RKO (cell line): ENCODE data around the gene CEACAM1.
"Not testable (repeated sequence)": the region's sequence is repeated elsewhere in the genome, so short reads cannot be mapped to it uniquely, and the experiment has no call there.

Experiments used
- DNase-seq: peaks from one replicate; pipeline ENCODE4 v3.0.0-alpha.2; 2016; ENCODE audit warnings: low spot score

CEACAM1 gene

GRCh38 chr19:42528354-42529247, at the start of gene CEACAM1:
Gene CEACAM1 (minus strand): TSS chr19:42528481. CDS start chr19:42528374, 107 bp downstream.
- no peak for DNase-seq

GRCh38 chr19:42577016-42577415, 48.7 kb upstream of the CEACAM1 start:
- no peak for DNase-seq

GRCh38 chr19:42576241-42576640, 48.0 kb upstream of the CEACAM1 start:
- no peak for DNase-seq

- DNase-seq = no peak
Measured at GRCh38 chr19:42573642-42574041, 45.4 kb upstream of the CEACAM1 start.

GRCh38 chr19:42571116-42571515, 42.8 kb upstream of the CEACAM1 start:
- DNase-seq = no peak

GRCh38 chr19:42569193-42569592, 40.9 kb upstream of the CEACAM1 start:
- no peak for DNase-seq

- no peak for DNase-seq
Measured at GRCh38 chr19:42568006-42568405, 39.7 kb upstream of the CEACAM1 start.

- DNase-seq = no peak
Measured at GRCh38 chr19:42567567-42567966, 39.3 kb upstream of the CEACAM1 start.

- DNase-seq = peak; percentile 68
Measured at GRCh38 chr19:42563352-42564210, 35.3 kb upstream of the CEACAM1 start.

- DNase-seq = no peak
Measured at GRCh38 chr19:42561512-42561911, 33.2 kb upstream of the CEACAM1 start.

GRCh38 chr19:42560731-42561130, 32.5 kb upstream of the CEACAM1 start:
- no peak for DNase-seq

- DNase-seq = no peak
Measured at GRCh38 chr19:42558450-42559150, 30.3 kb upstream of the CEACAM1 start.

- DNase-seq = not testable (repeated sequence)
Measured at GRCh38 chr19:42557386-42557871, 29.1 kb upstream of the CEACAM1 start.

- no peak for DNase-seq
Measured at GRCh38 chr19:42555801-42556200, 27.5 kb upstream of the CEACAM1 start.

GRCh38 chr19:42555317-42555716, 27.0 kb upstream of the CEACAM1 start:
- DNase-seq = no peak

GRCh38 chr19:42554046-42554575, 25.8 kb upstream of the CEACAM1 start:
- DNase-seq = no peak

- DNase-seq = no peak
Measured at GRCh38 chr19:42553292-42554045, 25.2 kb upstream of the CEACAM1 start.

GRCh38 chr19:42552086-42553065, 24.1 kb upstream of the CEACAM1 start:
- DNase-seq = no peak

- DNase-seq = not testable (repeated sequence)
Measured at GRCh38 chr19:42550521-42550920, 22.2 kb upstream of the CEACAM1 start.

- DNase-seq = not testable (repeated sequence)
Measured at GRCh38 chr19:42549067-42549466, 20.8 kb upstream of the CEACAM1 start.
